K562 (cell line): ENCODE measurements around the gene RHOXF1. TPM values are rescaled to one million over a fixed set of nuclear protein-coding genes. Genes with fewer than 3 reads are reported as not detected.

Source experiments
- ATAC-seq: fragments of 200-7000 bp; cut with Tn5 transposase; 3 replicates; pipeline ENCODE4 v1.9.1; 2020; ENCODE audit warnings: moderate library complexity
- BruUV-seq: library from RNA; stranded (reverse); fragments of 400-500 nt; replicated peaks from 2 replicates; lab custom pipeline; 2021; lab: Mats Ljungman, UMichigan
- CTCF ChIA-PET: fragments of 300-600 bp; formaldehyde crosslinking; extraction: SDS; loops from one replicate; lab custom pipeline; 2021; ENCODE audit warnings: low intra/inter-chr PET ratio; lab: Yijun Ruan, JAX
- POLR2A ChIA-PET: fragments of 300-600, 350-650 bp; sonication (Branson Sonifier 250); formaldehyde crosslinking; extraction: SDS; loops from one replicate; lab custom pipeline; 2021; ENCODE audit warnings: antibody characterized with exemption, inconsistent platforms; lab: Yijun Ruan, JAX
- DNase-seq, 4 experiments: peaks; one replicate each; pipeline versions ENCODE4 v3.0.0 to v3.0.0-alpha.2; 2011 to 2018; ENCODE audit warnings: low spot score in 3 of 4, mixed read lengths in 3 of 4; ENCODE audit errors: extremely low read depth in 1 of 4
- FAIRE-seq: peaks from 2 replicates; lab custom pipeline; 2011; peaks lifted over from hg19 to GRCh38; lab: Jason Lieb, UNC
- H2AFZ ChIP-seq: 2 replicates; pipeline ENCODE4 v1.6.0; 2011; ENCODE audit warnings: low read depth, low read length, control low read depth, inconsistent platforms
- H3K27ac ChIP-seq: fragments of 200-600 bp; 3 replicates; pipeline ENCODE4 v1.8.0; 2011; ENCODE audit warnings: low read depth, mild to moderate bottlenecking, control low read depth, inconsistent platforms, low read length, moderate library complexity, mixed read lengths; ENCODE audit errors: extremely low read depth
- H3K27me3 ChIP-seq, 2 experiments: fragments of 300-600 bp in 1 of 2; 2 replicates in 1 of 2; 3 replicates in 1 of 2; pipeline versions ENCODE4 v1.6.0 to v1.8.0; 2011; ENCODE audit warnings: inconsistent platforms in 2 of 2, low read length in 2 of 2, mild to moderate bottlenecking in 1 of 2, mixed read lengths in 1 of 2, moderate library complexity in 1 of 2; ENCODE audit not compliant: control insufficient read depth in 2 of 2, insufficient read depth in 2 of 2
- H3K36me3 ChIP-seq: fragments of 300-600 bp; 3 replicates; pipeline ENCODE4 v1.8.0; 2011; ENCODE audit warnings: mild to moderate bottlenecking, low read length, inconsistent platforms; ENCODE audit not compliant: control insufficient read depth, insufficient read depth
- H3K4me1 ChIP-seq, 2 experiments: fragments of 200-600 bp in 1 of 2; replicated peaks in 1 of 2; 2 replicates in 1 of 2; 3 replicates in 1 of 2; pipeline versions ENCODE4 v1.5.1 to v1.8.0; 2011; ENCODE audit warnings: inconsistent platforms in 2 of 2, low read length in 2 of 2, mild to moderate bottlenecking in 1 of 2, mixed read lengths in 1 of 2, moderate library complexity in 1 of 2; ENCODE audit not compliant: control insufficient read depth in 2 of 2, insufficient read depth in 2 of 2
- H3K4me2 ChIP-seq: 2 replicates; pipeline ENCODE4 v1.6.1; 2011; ENCODE audit warnings: low read length, control low read depth, inconsistent platforms, mixed read lengths; ENCODE audit not compliant: insufficient read depth
- H3K4me3 ChIP-seq: fragments of 200-600 bp; sonication (generic), shearing (Covaris generic); 2 replicates; pipeline ENCODE4 v1.5.1; 2016; ENCODE audit warnings: control low read depth, inconsistent platforms
- H3K79me2 ChIP-seq: fragments of 200-600 bp; 3 replicates; pipeline ENCODE4 v1.8.0; 2011; ENCODE audit warnings: low read length, inconsistent platforms; ENCODE audit not compliant: control insufficient read depth, insufficient read depth
- H3K9ac ChIP-seq, 2 experiments: 2 replicates each; pipeline versions ENCODE4 v1.6.0 to v1.6.1; 2011; ENCODE audit warnings: low read depth in 2 of 2, low read length in 2 of 2, control low read depth in 1 of 2, inconsistent platforms in 1 of 2, mild to moderate bottlenecking in 1 of 2, mixed read lengths in 1 of 2; ENCODE audit not compliant: insufficient read depth in 1 of 2
- H3K9me1 ChIP-seq: one replicate; pipeline ENCODE4 v1.6.0; 2011; ENCODE audit warnings: inconsistent platforms, mild to moderate bottlenecking, low read length, moderate library complexity; ENCODE audit not compliant: control insufficient read depth, insufficient read depth
- H3K9me3 ChIP-seq: replicated peaks from 2 replicates; pipeline ENCODE4 v1.5.1; 2011; ENCODE audit warnings: low read depth, low read length, inconsistent platforms; ENCODE audit not compliant: control insufficient read depth, insufficient read depth
- H4K20me1 ChIP-seq: replicated peaks from 2 replicates; pipeline ENCODE4 v1.6.1; 2011; ENCODE audit warnings: low read length, inconsistent platforms, mixed read lengths; ENCODE audit not compliant: control insufficient read depth, insufficient read depth
- ARID1B ChIP-seq: fragments of 450-650 bp; IDR thresholded peaks from 2 replicates; pipeline ENCODE4 v1.6.1; 2016; ENCODE audit warnings: antibody characterized with exemption, mild to moderate bottlenecking, inconsistent platforms
- ATF1 ChIP-seq, 2 experiments: fragments of 450-650 bp in 1 of 2; IDR thresholded peaks; 2 replicates each; pipeline ENCODE4 v1.6.1; 2016; ENCODE audit warnings: missing compliant biosample characterization in 1 of 2, missing genetic modification characterization in 1 of 2
- FOSL1 ChIP-seq: fragments of 200-800 bp; sonication (Bioruptor generic); conservative IDR thresholded peaks from 2 replicates; pipeline ENCODE4 v1.6.1; 2016; ENCODE audit warnings: missing genetic modification characterization, missing compliant biosample characterization
- FUS ChIP-seq: fragments of 200-400 bp; formaldehyde crosslinking; optimal IDR thresholded peaks from 2 replicates; pipeline ENCODE3; 2017; ENCODE audit warnings: low read depth, low read length
- KDM2B ChIP-seq: fragments of 250-450 bp; sonication (Bioruptor Pico); IDR thresholded peaks from 2 replicates; pipeline ENCODE4 v1.8.0; 2021; ENCODE audit warnings: mild to moderate bottlenecking, moderate library complexity
- NKRF ChIP-seq: fragments of 450-650 bp; IDR thresholded peaks from 2 replicates; pipeline ENCODE4 v1.6.1; 2016; ENCODE audit warnings: borderline replicate concordance
- NR2C1 ChIP-seq, 2 experiments: fragments of 450-650 bp; IDR thresholded peaks; 2 replicates each; pipeline ENCODE4 v1.6.1; 2017; ENCODE audit warnings: mild to moderate bottlenecking in 2 of 2, antibody characterized with exemption in 1 of 2, inconsistent platforms in 1 of 2, missing compliant biosample characterization in 1 of 2, missing genetic modification characterization in 1 of 2
- PHB2 ChIP-seq: fragments of 450-650 bp; IDR thresholded peaks from 2 replicates; pipeline ENCODE4 v1.6.1; 2017; ENCODE audit warnings: low read depth
- SIRT6 ChIP-seq: IDR thresholded peaks from one replicate; pipeline ENCODE4 v1.6.1; 2012; ENCODE audit warnings: low read depth, mild to moderate bottlenecking, control low read depth, inconsistent platforms, low read length, moderate library complexity
- TRIM25 ChIP-seq: fragments of 450-650 bp; IDR thresholded peaks from 2 replicates; pipeline ENCODE4 v1.7.0; 2016; ENCODE audit warnings: borderline replicate concordance
- ZNF224 ChIP-seq: sonication (generic); formaldehyde crosslinking; IDR thresholded peaks from 2 replicates; pipeline ENCODE4 v1.8.0; 2022; ENCODE audit warnings: mild to moderate bottlenecking, missing genetic modification reagents
- WGBS: fragments of 100-300 bp; shearing (Covaris generic); methylation state at CpG from one replicate; pipeline ENCODE4 v1.1.6; 2016; ENCODE audit warnings: low coverage, mixed read lengths; ENCODE audit not compliant: insufficient coverage; ENCODE audit errors: missing lambda C conversion rate; 5-methylcytosine and 5-hydroxymethylcytosine counted together
- in situ Hi-C: fragments of 300-500 bp; cut with MboI; formaldehyde crosslinking; loops from 4 replicates; pipeline ENCODE4 v1.15.0; 2018; ENCODE audit warnings: inconsistent platforms, mixed read lengths
- intact Hi-C: fragments of 100-400 bp; cut with micrococcal nuclease; formaldehyde crosslinking; loops from 2 replicates; pipeline ENCODE4 v1.14.2; 2022
- polyA plus RNA-seq, 8 experiments: library from polyadenylated mRNA; depleted of rRNA in 4 of 8; stranded (reverse) in 5 of 8; unstranded in 3 of 8; fragments of >200 nt; fragmentation: Nextera tagmentation in 2 of 8; fragmentation: Illumina TruSeq in 1 of 8; extraction: Ambion mirVana in 2 of 8; extraction: Trizol in 1 of 8; gene quantifications; 2 replicates each; pipeline versions ENCODE4 v1.2.1 to v1.2.3, GENCODE V29; 2011 to 2014; ENCODE audit warnings: inconsistent platforms in 1 of 8, missing spikeins in 1 of 8
- total RNA-seq, 7 experiments: library from RNA; depleted of rRNA in 6 of 7; stranded (reverse); fragments of >200 nt in 6 of 7; fragmentation: Illumina TruSeq in 2 of 7; extraction: Trizol in 2 of 7; gene quantifications; 2 replicates each; pipeline versions ENCODE4 v1.2.1 to v1.2.3, GENCODE V29; 2011 to 2021; ENCODE audit warnings: low replicate concordance in 1 of 7
- TF ChIP-seq, protein P1 (sequence below): sonication (generic); formaldehyde crosslinking; IDR thresholded peaks from 2 replicates; pipeline ENCODE4 v1.8.0; 2022; ENCODE audit warnings: missing genetic modification reagents, mild to moderate bottlenecking, borderline replicate concordance
- TF ChIP-seq, protein P2 (sequence below), 2 experiments: IDR thresholded peaks; 2 replicates each; pipeline ENCODE4 v1.6.1; 2011; ENCODE audit warnings: borderline replicate concordance in 1 of 2, control low read depth in 1 of 2, low read depth in 1 of 2, low read length in 1 of 2, mild to moderate bottlenecking in 1 of 2, mixed read lengths in 1 of 2, moderate library complexity in 1 of 2; ENCODE audit not compliant: insufficient read depth in 1 of 2, insufficient read length in 1 of 2, poor library complexity in 1 of 2, severe bottlenecking in 1 of 2; ENCODE audit errors: extremely low read depth in 1 of 2

Gene RHOXF1
- total and polyA plus RNA-seq, 9 of the 15 experiments (the other 6 are each of a cell fraction or from before 2014, with no cell fraction given): 0.17 TPM; not detected in 8

GRCh38 chrX:120087289-120088017 lies 28.3 kb downstream of the RHOXF1 start:
- Histone ChIP-seq H3K79me2 (no peaks in the 10 kb centered on the region), H3K4me1 (no peaks in the 10 kb centered on the region; a peak in 1 of 5 replicates), H3K9me1 (no peaks in the 10 kb centered on the region), H3K4me2 (peak overlapping the region; percentile 21; the same call in 1 of the 2 replicates), H3K36me3 (no peaks in the 10 kb centered on the region), H4K20me1 (no peaks in the 10 kb centered on the region), H3K9ac (peak overlapping the region in 1 of 2 experiments; percentile 45; a peak in 1 of 4 replicates), H3K27ac (no peak overlapping the region), H2AFZ (peak overlapping the region; percentile 55; the same call in 1 of the 2 replicates), H3K4me3 (no peak overlapping the region), H3K27me3 (no peaks in the 10 kb centered on the region), H3K9me3 (no peaks in the 10 kb centered on the region)
- DNase-seq: no peak
- intact Hi-C loops (no loop called here), in situ Hi-C loops (loop anchor here (5.0 kb wide), 1 partner anchor 60 kb away; no protein-coding TSS in a partner anchor)
- POLR2A ChIA-PET: interaction anchor here (0.6 kb wide), 1 partner anchor 278 kb away, joined by 3 read pairs; no protein-coding TSS in a partner anchor
- no peak for ATAC-seq
- BruUV-seq: no TSS peak
- CTCF ChIA-PET: no interaction called here
- WGBS: 44% methylated on average over 9 of the region's 10 CpGs
- FAIRE-seq: no peak
- TF ChIP-seq ZNF224 (no peak), KDM2B (CRISPR knock-in tag) (no peak), FOSL1 (tag) (no peak), TRIM25 (no peak), ATF1 (CRISPR knock-in tag; IDR thresholded peaks at IDR 0.05) (no peak), ATF1 (tag; IDR thresholded peaks at IDR 0.05) (no peak), FUS (no peak), NKRF (no peak), SIRT6 (no peak), NR2C1 (IDR thresholded peaks at IDR 0.05) (no peak), NR2C1 (tag; IDR thresholded peaks at IDR 0.05) (no peak), ARID1B (no peak), PHB2 (no peak)
- TF ChIP-seq, protein P1, sequence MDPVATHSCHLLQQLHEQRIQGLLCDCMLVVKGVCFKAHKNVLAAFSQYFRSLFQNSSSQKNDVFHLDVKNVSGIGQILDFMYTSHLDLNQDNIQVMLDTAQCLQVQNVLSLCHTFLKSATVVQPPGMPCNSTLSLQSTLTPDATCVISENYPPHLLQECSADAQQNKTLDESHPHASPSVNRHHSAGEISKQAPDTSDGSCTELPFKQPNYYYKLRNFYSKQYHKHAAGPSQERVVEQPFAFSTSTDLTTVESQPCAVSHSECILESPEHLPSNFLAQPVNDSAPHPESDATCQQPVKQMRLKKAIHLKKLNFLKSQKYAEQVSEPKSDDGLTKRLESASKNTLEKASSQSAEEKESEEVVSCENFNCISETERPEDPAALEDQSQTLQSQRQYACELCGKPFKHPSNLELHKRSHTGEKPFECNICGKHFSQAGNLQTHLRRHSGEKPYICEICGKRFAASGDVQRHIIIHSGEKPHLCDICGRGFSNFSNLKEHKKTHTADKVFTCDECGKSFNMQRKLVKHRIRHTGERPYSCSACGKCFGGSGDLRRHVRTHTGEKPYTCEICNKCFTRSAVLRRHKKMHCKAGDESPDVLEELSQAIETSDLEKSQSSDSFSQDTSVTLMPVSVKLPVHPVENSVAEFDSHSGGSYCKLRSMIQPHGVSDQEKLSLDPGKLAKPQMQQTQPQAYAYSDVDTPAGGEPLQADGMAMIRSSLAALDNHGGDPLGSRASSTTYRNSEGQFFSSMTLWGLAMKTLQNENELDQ: no peak
- TF ChIP-seq, protein P2, sequence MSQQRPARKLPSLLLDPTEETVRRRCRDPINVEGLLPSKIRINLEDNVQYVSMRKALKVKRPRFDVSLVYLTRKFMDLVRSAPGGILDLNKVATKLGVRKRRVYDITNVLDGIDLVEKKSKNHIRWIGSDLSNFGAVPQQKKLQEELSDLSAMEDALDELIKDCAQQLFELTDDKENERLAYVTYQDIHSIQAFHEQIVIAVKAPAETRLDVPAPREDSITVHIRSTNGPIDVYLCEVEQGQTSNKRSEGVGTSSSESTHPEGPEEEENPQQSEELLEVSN (IDR thresholded peaks at IDR 0.05; ENCODE audit: borderline replicate concordance in 1 of 2, extremely low read depth in 1 of 2, insufficient read depth in 1 of 2, insufficient read length in 1 of 2, low read depth in 1 of 2, low read length in 1 of 2, poor library complexity in 1 of 2, severe bottlenecking in 1 of 2): no peak
